ENCODE results near the gene ETFB. TPM values are rescaled to one million over a fixed set of nuclear protein-coding genes. Genes with fewer than 3 reads are reported as not detected.

The ETFB gene
- total and polyA plus RNA-seq, 12 donors: 220 to 542 (median 359) TPM

- WGBS, 2 donors: 75 to 79% methylated on average over 26 of the region's 26 CpGs
- Histone ChIP-seq H3K27ac (no peak overlapping the region), H3K27me3 (peaks cover 7 to 75% (median 63%) of the 10 kb centered on the region in 7 donors), H3K36me3 (no peaks in the 10 kb centered on the region), H3K4me3 (no peak overlapping the region), H3K9me3 (no peaks in the 10 kb centered on the region), H3K4me1 (peaks cover 3 to 14% (median 11%) of the 10 kb centered on the region in 9 donors)
- no peak for DNase-seq
- no peak for ATAC-seq
- TF ChIP-seq CTCF (IDR thresholded peaks at IDR 0.05): no peak
- intact Hi-C loops (cut with DNase I): no loop called here
Observed at GRCh38 chr19:51325161-51325976, 40.8 kb downstream of the ETFB start.

- Histone ChIP-seq H3K27me3 (peaks cover 7 to 70% (median 51%) of the 10 kb centered on the region in 7 donors), H3K4me1 (peaks cover 3 to 14% (median 11%) of the 10 kb centered on the region in 9 donors), H3K27ac (no peak overlapping the region), H3K36me3 (no peaks in the 10 kb centered on the region), H3K4me3 (no peak overlapping the region), H3K9me3 (no peaks in the 10 kb centered on the region)
- DNase-seq: no peak
- WGBS, 2 donors: 67% methylated on average over 6 of the region's 6 CpGs
- no peak for TF ChIP-seq CTCF (IDR thresholded peaks at IDR 0.05)
- intact Hi-C loops (cut with DNase I): no loop called here
- peak in 1 of 8 donors; percentile 19 for ATAC-seq
Observed at GRCh38 chr19:51324167-51324481, 42.1 kb downstream of the ETFB start.

GRCh38 chr19:51323481-51324166 lies 42.6 kb downstream of the ETFB start:
- Histone ChIP-seq H3K4me3 (no peak overlapping the region), H3K4me1 (peaks cover 3 to 14% (median 11%) of the 10 kb centered on the region in 9 donors), H3K9me3 (no peaks in the 10 kb centered on the region), H3K27me3 (peaks cover 7 to 65% (median 46%) of the 10 kb centered on the region in 7 donors), H3K27ac (no peak overlapping the region), H3K36me3 (no peaks in the 10 kb centered on the region)
- WGBS, 2 donors: 73 to 74% methylated on average over 29 of the region's 29 CpGs
- no peak for TF ChIP-seq CTCF (IDR thresholded peaks at IDR 0.05)
- intact Hi-C loops (cut with DNase I): no loop called here
- ATAC-seq (no peak), DNase-seq (no peak)

GRCh38 chr19:51321799-51322198 lies 44.4 kb downstream of the ETFB start:
- no peaks in the 10 kb centered on the region for H3K9me3 ChIP-seq
- no peak for ATAC-seq
- intact Hi-C loops (cut with DNase I): no loop called here
- TF ChIP-seq CTCF (IDR thresholded peaks at IDR 0.05): no peak
- 73 to 75% methylated on average over 14 of the region's 14 CpGs for WGBS, 2 donors
- H3K4me3 ChIP-seq: no peak overlapping the region
- H3K27ac ChIP-seq: no peak overlapping the region
- H3K36me3 ChIP-seq: no peaks in the 10 kb centered on the region
- H3K4me1 ChIP-seq: peaks cover 0 to 2% (median 0%) of the 10 kb centered on the region in 9 donors
- peaks cover 0 to 57% (median 38%) of the 10 kb centered on the region in 7 donors for H3K27me3 ChIP-seq
- DNase-seq: no peak
